K562 (cell line): ENCODE measurements around the gene MTF1. TPM values are rescaled to one million over a fixed set of nuclear protein-coding genes. Genes with fewer than 3 reads are reported as not detected.

Source experiments
- DIDO1 ChIP-seq: fragments of 450-650 bp; IDR thresholded peaks from 2 replicates; pipeline ENCODE4 v1.6.1; 2016; ENCODE audit warnings: low read depth, missing biosample characterization, missing genetic modification characterization
- GABPB2 ChIP-seq: fragments of 250-450 bp; sonication (Bioruptor Pico); conservative IDR thresholded peaks from 2 replicates; pipeline ENCODE4 v1.5.1; 2021; ENCODE audit warnings: mild to moderate bottlenecking
- L3MBTL2 ChIP-seq: fragments of 450-650 bp; IDR thresholded peaks from 2 replicates; pipeline ENCODE4 v1.6.1; 2016; ENCODE audit warnings: mild to moderate bottlenecking, moderate library complexity
- POLR2AphosphoS5 ChIP-seq: IDR thresholded peaks from 2 replicates; pipeline ENCODE4 v1.6.1; 2011; ENCODE audit warnings: mild to moderate bottlenecking, low read depth, low read length, moderate library complexity; ENCODE audit not compliant: control insufficient read depth, insufficient read depth
- SLC30A9 ChIP-seq: fragments of 250-450 bp; sonication (Bioruptor Pico); IDR thresholded peaks from 2 replicates; pipeline ENCODE4 v1.8.0; 2022; ENCODE audit warnings: mild to moderate bottlenecking, moderate library complexity
- TSC22D4 ChIP-seq: fragments of 450-650 bp; IDR thresholded peaks from 2 replicates; pipeline ENCODE4 v1.6.1; 2016; ENCODE audit warnings: missing genetic modification characterization, missing biosample characterization, control low read depth
- ZFP1 ChIP-seq: fragments of 450-650 bp; formaldehyde crosslinking; IDR thresholded peaks from 2 replicates; pipeline ENCODE4 v1.4.0; 2020; ENCODE audit warnings: mild to moderate bottlenecking, mixed read lengths
- ZNF133 ChIP-seq: fragments of 250-450 bp; sonication (Bioruptor Pico); IDR thresholded peaks from 2 replicates; pipeline ENCODE4 v1.4.0; 2020; ENCODE audit warnings: mild to moderate bottlenecking
- ZNF197 ChIP-seq: fragments of 200-800 bp; sonication (Bioruptor generic); IDR thresholded peaks from 2 replicates; pipeline ENCODE4 v1.6.1; 2016; ENCODE audit warnings: low read depth, missing genetic modification characterization, missing compliant biosample characterization
- ZNF699 ChIP-seq: fragments of 250-450 bp; sonication (Bioruptor Pico); IDR thresholded peaks from 2 replicates; pipeline ENCODE4 v1.8.0; 2021; ENCODE audit warnings: mild to moderate bottlenecking, moderate library complexity; ENCODE audit not compliant: insufficient replicate concordance
- polyA plus RNA-seq, 8 experiments: library from polyadenylated mRNA; depleted of rRNA in 4 of 8; stranded (reverse) in 5 of 8; unstranded in 3 of 8; fragments of >200 nt; fragmentation: Nextera tagmentation in 2 of 8; fragmentation: Illumina TruSeq in 1 of 8; extraction: Ambion mirVana in 2 of 8; extraction: Trizol in 1 of 8; gene quantifications; 2 replicates each; pipeline versions ENCODE4 v1.2.1 to v1.2.3, GENCODE V29; 2011 to 2014; ENCODE audit warnings: inconsistent platforms in 1 of 8, missing spikeins in 1 of 8
- total RNA-seq, 7 experiments: library from RNA; depleted of rRNA in 6 of 7; stranded (reverse); fragments of >200 nt in 6 of 7; fragmentation: Illumina TruSeq in 2 of 7; extraction: Trizol in 2 of 7; gene quantifications; 2 replicates each; pipeline versions ENCODE4 v1.2.1 to v1.2.3, GENCODE V29; 2011 to 2021; ENCODE audit warnings: low replicate concordance in 1 of 7
- TF ChIP-seq, protein P1 (sequence below): IDR thresholded peaks from 2 replicates; pipeline ENCODE4 v1.6.1; 2011; ENCODE audit warnings: borderline replicate concordance, low read depth, mild to moderate bottlenecking, moderate library complexity, low read length; ENCODE audit not compliant: insufficient read depth, poor library complexity, severe bottlenecking
- TF ChIP-seq, protein P2 (sequence below): fragments of 250-450 bp; sonication (Bioruptor Pico); IDR thresholded peaks from 2 replicates; pipeline ENCODE4 v1.5.0; 2020; ENCODE audit warnings: mild to moderate bottlenecking
- TF ChIP-seq, protein P3 (sequence below): sonication (generic); formaldehyde crosslinking; IDR thresholded peaks from 2 replicates; pipeline ENCODE4 v1.8.1; 2023; ENCODE audit warnings: mild to moderate bottlenecking, missing genetic modification reagents
- TF ChIP-seq, protein P4 (sequence below): sonication (generic); formaldehyde crosslinking; IDR thresholded peaks from 2 replicates; pipeline ENCODE4 v1.8.1; 2022; ENCODE audit warnings: missing genetic modification reagents
- TF ChIP-seq, protein P5 (sequence below): fragments of 150-350 bp; conservative IDR thresholded peaks from 2 replicates; pipeline ENCODE4 v1.6.1; 2014; ENCODE audit warnings: low read length
- TF ChIP-seq, protein P6 (sequence below): fragments of 450-650 bp; IDR thresholded peaks from 2 replicates; pipeline ENCODE4 v1.6.1; 2017; ENCODE audit warnings: antibody characterized with exemption

Gene MTF1
- total and polyA plus RNA-seq, 9 of the 15 experiments (the other 6 are each of a cell fraction or from before 2014, with no cell fraction given): 1.1 to 12.2 (median 4.3) TPM

DNA sequence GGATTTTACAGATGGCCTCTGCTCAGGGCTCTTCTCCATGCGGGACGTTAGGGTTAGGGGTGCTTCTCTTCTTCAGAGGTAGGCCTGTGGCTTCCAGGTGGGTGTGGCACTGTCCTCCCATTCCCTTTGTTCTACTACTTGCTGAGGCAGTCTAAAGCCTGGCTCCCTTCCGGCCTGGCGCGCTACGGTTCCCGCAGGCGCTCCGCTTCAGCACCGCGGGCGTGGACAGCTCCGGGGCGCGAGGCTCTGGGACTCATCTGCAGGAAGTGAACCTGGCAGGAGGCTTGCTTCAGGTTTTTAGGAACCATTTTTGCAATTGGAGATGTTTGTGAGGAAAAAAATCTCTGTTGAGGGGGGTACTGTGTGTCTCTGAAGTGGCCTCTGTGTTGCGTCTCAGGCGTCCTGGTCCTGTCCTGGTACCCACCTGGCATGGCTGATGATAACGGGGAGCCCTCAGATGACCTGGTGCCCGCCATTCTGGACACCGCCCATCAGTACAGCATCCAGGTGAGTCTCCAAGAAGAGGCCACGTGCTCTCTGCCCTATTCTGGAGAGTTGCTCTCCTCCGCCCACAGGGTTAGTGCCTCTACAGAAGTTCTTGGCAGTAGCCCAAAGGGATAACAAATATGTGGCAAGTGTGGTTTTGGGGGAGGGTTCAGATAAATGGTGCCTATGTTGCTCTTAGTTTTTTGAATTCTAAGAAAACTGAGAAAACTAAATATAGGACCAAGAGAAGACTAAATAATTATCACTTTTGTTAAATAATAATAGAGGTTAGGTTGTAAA, 63.9 kb downstream of the MTF1 start (continued):
- TF ChIP-seq DIDO1 (tag) (no peak), GABPB2 (no peak), ZFP1 (CRISPR knock-in tag) (no peak), ZNF133 (CRISPR knock-in tag) (no peak), SLC30A9 (CRISPR knock-in tag) (no peak), L3MBTL2 (peak; percentile 71; the same call in 1 of the 2 replicates), TSC22D4 (no peak), POLR2AphosphoS5 (no peak), ZNF699 (CRISPR knock-in tag) (no peak), ZNF197 (CRISPR knock-in tag) (no peak)
- TF ChIP-seq, protein P1, sequence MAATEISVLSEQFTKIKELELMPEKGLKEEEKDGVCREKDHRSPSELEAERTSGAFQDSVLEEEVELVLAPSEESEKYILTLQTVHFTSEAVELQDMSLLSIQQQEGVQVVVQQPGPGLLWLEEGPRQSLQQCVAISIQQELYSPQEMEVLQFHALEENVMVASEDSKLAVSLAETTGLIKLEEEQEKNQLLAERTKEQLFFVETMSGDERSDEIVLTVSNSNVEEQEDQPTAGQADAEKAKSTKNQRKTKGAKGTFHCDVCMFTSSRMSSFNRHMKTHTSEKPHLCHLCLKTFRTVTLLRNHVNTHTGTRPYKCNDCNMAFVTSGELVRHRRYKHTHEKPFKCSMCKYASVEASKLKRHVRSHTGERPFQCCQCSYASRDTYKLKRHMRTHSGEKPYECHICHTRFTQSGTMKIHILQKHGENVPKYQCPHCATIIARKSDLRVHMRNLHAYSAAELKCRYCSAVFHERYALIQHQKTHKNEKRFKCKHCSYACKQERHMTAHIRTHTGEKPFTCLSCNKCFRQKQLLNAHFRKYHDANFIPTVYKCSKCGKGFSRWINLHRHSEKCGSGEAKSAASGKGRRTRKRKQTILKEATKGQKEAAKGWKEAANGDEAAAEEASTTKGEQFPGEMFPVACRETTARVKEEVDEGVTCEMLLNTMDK: no peak
- TF ChIP-seq, protein P2, sequence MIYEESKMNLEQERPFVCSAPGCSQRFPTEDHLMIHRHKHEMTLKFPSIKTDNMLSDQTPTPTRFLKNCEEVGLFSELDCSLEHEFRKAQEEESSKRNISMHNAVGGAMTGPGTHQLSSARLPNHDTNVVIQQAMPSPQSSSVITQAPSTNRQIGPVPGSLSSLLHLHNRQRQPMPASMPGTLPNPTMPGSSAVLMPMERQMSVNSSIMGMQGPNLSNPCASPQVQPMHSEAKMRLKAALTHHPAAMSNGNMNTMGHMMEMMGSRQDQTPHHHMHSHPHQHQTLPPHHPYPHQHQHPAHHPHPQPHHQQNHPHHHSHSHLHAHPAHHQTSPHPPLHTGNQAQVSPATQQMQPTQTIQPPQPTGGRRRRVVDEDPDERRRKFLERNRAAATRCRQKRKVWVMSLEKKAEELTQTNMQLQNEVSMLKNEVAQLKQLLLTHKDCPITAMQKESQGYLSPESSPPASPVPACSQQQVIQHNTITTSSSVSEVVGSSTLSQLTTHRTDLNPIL (CRISPR knock-in tag): no peak
- TF ChIP-seq, protein P3, sequence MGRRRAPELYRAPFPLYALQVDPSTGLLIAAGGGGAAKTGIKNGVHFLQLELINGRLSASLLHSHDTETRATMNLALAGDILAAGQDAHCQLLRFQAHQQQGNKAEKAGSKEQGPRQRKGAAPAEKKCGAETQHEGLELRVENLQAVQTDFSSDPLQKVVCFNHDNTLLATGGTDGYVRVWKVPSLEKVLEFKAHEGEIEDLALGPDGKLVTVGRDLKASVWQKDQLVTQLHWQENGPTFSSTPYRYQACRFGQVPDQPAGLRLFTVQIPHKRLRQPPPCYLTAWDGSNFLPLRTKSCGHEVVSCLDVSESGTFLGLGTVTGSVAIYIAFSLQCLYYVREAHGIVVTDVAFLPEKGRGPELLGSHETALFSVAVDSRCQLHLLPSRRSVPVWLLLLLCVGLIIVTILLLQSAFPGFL: no peak
- TF ChIP-seq, protein P4, sequence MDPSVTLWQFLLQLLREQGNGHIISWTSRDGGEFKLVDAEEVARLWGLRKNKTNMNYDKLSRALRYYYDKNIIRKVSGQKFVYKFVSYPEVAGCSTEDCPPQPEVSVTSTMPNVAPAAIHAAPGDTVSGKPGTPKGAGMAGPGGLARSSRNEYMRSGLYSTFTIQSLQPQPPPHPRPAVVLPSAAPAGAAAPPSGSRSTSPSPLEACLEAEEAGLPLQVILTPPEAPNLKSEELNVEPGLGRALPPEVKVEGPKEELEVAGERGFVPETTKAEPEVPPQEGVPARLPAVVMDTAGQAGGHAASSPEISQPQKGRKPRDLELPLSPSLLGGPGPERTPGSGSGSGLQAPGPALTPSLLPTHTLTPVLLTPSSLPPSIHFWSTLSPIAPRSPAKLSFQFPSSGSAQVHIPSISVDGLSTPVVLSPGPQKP (CRISPR knock-in tag): no peak
- TF ChIP-seq, protein P5, sequence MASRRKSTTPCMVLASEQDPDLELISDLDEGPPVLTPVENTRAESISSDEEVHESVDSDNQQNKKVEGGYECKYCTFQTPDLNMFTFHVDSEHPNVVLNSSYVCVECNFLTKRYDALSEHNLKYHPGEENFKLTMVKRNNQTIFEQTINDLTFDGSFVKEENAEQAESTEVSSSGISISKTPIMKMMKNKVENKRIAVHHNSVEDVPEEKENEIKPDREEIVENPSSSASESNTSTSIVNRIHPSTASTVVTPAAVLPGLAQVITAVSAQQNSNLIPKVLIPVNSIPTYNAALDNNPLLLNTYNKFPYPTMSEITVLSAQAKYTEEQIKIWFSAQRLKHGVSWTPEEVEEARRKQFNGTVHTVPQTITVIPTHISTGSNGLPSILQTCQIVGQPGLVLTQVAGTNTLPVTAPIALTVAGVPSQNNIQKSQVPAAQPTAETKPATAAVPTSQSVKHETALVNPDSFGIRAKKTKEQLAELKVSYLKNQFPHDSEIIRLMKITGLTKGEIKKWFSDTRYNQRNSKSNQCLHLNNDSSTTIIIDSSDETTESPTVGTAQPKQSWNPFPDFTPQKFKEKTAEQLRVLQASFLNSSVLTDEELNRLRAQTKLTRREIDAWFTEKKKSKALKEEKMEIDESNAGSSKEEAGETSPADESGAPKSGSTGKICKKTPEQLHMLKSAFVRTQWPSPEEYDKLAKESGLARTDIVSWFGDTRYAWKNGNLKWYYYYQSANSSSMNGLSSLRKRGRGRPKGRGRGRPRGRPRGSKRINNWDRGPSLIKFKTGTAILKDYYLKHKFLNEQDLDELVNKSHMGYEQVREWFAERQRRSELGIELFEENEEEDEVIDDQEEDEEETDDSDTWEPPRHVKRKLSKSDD: no peak; the same call in 1 of the 2 replicates
- TF ChIP-seq, protein P6, sequence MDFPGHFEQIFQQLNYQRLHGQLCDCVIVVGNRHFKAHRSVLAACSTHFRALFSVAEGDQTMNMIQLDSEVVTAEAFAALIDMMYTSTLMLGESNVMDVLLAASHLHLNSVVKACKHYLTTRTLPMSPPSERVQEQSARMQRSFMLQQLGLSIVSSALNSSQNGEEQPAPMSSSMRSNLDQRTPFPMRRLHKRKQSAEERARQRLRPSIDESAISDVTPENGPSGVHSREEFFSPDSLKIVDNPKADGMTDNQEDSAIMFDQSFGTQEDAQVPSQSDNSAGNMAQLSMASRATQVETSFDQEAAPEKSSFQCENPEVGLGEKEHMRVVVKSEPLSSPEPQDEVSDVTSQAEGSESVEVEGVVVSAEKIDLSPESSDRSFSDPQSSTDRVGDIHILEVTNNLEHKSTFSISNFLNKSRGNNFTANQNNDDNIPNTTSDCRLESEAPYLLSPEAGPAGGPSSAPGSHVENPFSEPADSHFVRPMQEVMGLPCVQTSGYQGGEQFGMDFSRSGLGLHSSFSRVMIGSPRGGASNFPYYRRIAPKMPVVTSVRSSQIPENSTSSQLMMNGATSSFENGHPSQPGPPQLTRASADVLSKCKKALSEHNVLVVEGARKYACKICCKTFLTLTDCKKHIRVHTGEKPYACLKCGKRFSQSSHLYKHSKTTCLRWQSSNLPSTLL: no peak
